GM18867 (cell line): ENCODE data around the gene ABCG1.

Experiments used
- ATAC-seq: cut with Tn5 transposase; IDR thresholded peaks from one replicate; pipeline ENCODE4 v1.9.1; 2021; ENCODE audit warnings: mild to moderate bottlenecking, moderate library complexity; ENCODE audit not compliant: unreplicated experiment

Gene ABCG1

DNA sequence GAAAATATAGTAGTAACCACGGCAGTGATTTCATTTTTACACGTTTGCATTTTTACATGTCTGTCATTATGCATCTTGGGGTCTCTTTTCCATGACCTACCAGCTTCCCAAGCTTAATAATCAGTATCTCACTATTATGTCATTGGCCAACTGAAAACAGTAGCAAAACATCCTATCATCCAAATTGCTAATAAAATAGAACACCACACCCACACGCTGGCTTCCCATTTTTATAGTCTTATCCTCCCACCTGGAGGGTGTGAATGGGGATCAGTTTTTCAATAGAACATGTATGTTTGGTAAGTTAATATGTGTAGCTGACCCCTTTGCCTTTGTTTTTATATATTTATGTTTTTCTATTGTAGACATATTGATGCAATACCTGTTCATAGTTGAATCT lies 84.5 kb downstream of the ABCG1 start:
- ATAC-seq = no peak

GRCh38 chr21:42304556-42305454 lies 85.9 kb downstream of the ABCG1 start:
- no peak for ATAC-seq

DNA sequence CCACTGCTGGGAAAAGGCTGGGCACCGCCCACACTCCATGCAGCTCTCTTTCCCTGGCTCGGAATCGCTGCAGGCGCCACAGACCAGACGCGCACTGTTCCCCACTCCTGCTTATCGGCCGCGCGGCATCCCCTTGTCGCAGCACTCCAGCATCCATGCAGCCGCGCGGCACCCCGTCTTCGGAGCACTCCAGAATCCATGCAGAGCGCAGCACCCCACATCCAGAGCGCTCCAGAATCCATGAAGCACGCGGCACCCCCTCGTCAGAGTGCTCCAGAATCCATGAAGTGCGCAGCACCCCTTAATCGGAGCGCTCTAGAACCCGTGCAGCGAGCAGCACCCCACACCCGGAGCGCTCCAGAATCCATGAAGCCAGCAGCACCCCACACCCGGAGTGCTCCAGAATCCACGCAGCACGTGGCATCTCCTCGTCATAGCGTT lies 86.8 kb downstream of the ABCG1 start:
- ATAC-seq = no peak

DNA sequence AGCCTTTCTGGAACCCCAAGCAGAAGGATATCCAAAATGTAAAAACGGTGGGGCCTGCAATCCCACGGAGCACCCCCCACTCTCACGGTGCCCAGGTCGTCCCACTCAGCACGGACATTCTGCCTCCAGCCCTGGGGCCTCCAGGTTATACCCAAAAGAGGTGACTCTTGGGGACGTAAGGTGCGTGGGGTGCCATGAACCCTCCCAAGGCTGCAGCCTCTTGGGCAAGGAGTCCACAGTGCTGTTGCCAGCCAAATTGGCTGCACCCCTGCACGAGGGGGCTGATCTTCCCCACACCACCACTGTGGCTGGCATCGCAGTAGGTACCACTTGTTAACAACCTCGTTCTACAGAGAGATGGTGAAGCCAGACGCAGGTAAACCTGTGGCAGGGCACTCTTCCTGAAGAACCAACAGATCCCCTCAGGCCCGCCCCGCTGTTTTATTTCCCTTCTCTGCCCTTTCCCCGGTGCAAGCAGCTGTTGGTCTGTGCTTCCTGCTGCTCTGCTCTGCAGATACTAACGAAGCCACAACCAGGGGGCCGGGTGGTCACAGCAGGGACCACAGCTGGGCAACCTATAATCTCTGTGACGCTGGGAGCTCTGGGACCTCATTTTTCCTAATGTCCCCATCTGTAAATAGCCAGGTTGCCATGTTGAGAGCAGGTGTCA lies 87.6 kb downstream of the ABCG1 start:
- ATAC-seq = no peak

- no peak for ATAC-seq
These were observed 88.2 kb downstream of the ABCG1 start for GRCh38 chr21:42307106-42307505.

GRCh38 chr21:42308161-42308913 lies 89.4 kb downstream of the ABCG1 start:
- ATAC-seq = no peak

GRCh38 chr21:42308914-42309752 lies 90.2 kb downstream of the ABCG1 start:
- no peak for ATAC-seq

DNA sequence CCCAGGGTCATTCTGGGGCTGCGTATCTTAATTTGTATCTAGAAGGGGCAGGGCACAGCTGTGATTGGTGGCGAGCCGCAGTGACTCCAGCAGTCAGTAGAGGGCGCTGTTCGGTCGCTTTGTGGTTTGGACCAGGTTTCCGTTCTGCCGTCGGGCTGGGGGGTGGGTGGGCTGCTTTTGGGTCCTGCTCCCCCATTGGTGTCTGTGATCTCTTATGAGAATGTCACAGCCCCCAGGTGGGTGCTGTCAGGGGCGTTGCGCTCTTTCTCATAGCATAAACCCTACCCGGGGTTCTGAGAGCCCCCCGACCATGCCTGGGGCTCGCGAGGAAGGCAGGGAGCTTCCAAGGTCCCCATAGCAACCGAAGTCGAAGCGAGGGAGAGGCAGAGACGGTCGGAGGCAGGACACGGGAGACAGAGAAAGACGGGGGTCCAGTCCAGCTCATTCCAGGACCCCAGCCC lies 90.8 kb downstream of the ABCG1 start:
- no peak for ATAC-seq

GRCh38 chr21:42310411-42311001 lies 91.6 kb downstream of the ABCG1 start:
- no peak for ATAC-seq

DNA sequence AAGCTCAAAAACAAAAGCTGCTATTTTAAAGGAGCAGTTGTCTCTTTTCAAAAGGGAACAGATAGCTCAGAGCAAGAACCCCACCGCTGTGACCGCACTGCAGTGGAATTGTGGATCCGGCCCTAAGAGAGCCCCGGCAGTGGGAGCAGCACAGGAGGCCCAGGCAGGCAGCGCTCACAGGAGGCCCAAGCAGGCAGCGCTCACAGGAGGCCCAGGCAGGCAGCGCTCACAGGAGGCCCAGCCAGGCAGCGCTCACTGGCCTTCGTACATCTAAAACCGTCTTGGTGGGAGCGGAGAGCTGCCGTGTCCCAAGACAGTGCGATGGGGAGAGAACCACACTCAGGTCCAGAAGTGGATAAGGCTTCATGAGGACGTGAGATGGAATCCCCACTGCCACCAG lies 92.2 kb downstream of the ABCG1 start:
- no peak for ATAC-seq

- no peak for ATAC-seq
These were observed 93.1 kb downstream of the ABCG1 start for GRCh38 chr21:42311816-42312625.

GRCh38 chr21:42312626-42313104 lies 93.7 kb downstream of the ABCG1 start:
- ATAC-seq = no peak

DNA sequence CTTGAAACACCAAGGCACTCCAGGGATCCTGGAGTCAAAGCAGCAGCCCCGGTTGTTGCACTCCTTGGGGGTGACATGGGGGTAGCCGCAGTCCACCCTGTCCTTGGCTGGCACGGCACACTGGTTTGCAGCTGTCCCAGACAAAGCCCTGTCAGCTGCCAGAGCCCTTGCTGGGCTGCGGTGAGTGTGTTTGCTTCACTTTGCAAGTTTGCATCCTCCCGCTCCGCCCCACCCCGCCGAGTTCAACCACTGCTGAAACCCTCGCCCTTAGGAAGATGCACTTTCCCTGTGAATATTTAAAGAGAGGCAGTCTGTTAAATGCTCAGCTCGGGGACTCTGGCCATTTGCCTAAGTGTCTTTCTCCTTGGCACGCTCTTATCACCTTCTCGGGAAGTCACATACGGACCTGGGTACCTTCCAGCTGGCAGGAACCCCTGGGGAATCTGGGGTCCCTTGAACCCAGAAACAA lies 94.6 kb downstream of the ABCG1 start:
- ATAC-seq = no peak

GRCh38 chr21:42314616-42315295 lies 95.8 kb downstream of the ABCG1 start:
- ATAC-seq = no peak

DNA sequence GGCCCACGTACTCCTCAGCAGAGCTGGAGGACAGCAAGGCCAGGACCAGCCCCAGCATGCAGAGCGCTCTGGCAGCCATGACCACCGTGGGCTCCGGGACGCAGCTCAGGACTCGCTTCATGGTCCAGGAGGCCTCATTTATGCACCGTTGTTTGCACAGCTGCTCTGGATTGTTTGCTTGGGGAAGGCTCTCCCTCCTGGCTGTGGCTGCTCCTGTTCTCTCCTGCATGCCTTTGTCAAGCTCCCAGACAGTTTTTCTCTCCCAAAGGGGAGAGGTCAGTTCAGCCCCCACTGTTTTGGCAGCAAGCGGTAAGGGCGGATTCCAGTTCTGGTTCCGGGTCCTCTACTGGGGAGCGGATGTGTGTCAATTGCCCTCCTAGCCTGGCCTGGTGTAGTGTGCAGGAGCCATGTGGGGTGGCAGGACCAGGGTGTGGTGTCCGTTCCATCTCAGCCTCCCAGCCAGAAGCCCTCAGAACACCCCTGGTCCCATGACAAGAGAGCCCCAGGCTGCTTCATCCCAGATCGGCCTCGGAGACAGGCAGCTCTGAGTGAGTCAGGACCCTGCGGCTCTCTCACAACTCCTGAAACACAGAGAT lies 96.5 kb downstream of the ABCG1 start, which contains the start of gene TFF3:
Gene TFF3 (minus strand): TSS at position 114 of the 596 bp plus-strand sequence. CDS start 35 bp downstream, at position 79.
- ATAC-seq = no peak

- ATAC-seq = no peak
These were observed 98.0 kb downstream of the ABCG1 start for GRCh38 chr21:42316891-42317290.

GRCh38 chr21:42317341-42317741 lies 98.4 kb downstream of the ABCG1 start:
- no peak for ATAC-seq
